Tongue (tissue), 2 donors: ENCODE measurements around the gene TEDC1. TPM values are rescaled to one million over a fixed set of nuclear protein-coding genes. Genes with fewer than 3 reads are reported as not detected.

Source experiments
- DNase-seq: peaks from one replicate; pipeline ENCODE4 v3.0.0-alpha.2; 2015
- total RNA-seq: library from RNA; depleted of rRNA; stranded (reverse); fragments of >200 nt; gene quantifications from one replicate; pipeline ENCODE4 v1.2.3, GENCODE V29; 2014

TEDC1 gene
- total RNA-seq, 1 donor from 2014 or later = 6.4 TPM

- DNase-seq = no peak
These were observed 33.0 kb upstream of the TEDC1 start for GRCh38 chr14:105458010-105458409.

GRCh38 chr14:105458571-105458970 is 32.5 kb upstream of the TEDC1 start:
- DNase-seq = no peak

DNA sequence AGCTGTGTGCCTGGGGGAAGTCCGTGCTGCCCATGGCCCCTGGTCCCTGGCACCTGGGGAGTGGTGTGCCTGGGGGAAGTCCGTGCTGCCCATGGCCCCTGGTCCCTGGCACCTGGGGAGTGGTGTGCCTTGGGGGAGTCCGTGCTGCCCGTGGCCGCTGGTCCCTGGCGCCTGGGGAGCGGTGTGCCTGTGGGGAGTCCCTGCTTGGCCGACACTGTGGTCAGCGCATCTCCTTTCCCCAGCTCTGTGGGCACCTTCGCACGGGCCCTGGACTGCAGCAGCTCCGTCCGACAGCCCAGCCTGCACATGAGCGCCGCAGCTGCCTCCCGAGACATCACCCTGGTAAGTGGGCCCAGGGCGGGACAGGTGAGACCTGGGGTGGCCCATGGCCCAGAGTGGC is 30.9 kb upstream of the TEDC1 start:
- DNase-seq = no peak

- no peak for DNase-seq
These were observed 30.4 kb upstream of the TEDC1 start for GRCh38 chr14:105460616-105461015.

DNA sequence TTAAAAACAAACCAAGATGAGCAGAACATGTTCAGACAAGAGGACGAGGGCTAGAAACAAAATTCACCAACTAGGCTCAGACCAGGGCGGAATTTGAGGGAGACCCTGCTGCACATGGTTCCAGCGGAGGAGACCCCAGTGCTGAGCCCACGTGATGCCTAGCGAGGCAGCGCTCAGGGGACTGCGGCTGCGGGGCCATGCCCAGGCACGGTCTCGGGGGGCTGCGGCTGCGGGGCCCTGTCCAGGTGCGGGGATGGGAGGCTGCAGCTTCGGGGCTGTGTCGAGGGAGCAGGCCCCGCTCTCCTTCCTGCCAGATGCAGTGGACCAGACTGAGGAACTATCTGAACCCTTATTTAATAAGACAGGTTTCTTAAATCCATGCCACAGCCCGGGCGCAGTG is 29.1 kb upstream of the TEDC1 start:
- DNase-seq = no peak

- DNase-seq = no peak
These were observed 26.5 kb upstream of the TEDC1 start for GRCh38 chr14:105464501-105464900.

DNA sequence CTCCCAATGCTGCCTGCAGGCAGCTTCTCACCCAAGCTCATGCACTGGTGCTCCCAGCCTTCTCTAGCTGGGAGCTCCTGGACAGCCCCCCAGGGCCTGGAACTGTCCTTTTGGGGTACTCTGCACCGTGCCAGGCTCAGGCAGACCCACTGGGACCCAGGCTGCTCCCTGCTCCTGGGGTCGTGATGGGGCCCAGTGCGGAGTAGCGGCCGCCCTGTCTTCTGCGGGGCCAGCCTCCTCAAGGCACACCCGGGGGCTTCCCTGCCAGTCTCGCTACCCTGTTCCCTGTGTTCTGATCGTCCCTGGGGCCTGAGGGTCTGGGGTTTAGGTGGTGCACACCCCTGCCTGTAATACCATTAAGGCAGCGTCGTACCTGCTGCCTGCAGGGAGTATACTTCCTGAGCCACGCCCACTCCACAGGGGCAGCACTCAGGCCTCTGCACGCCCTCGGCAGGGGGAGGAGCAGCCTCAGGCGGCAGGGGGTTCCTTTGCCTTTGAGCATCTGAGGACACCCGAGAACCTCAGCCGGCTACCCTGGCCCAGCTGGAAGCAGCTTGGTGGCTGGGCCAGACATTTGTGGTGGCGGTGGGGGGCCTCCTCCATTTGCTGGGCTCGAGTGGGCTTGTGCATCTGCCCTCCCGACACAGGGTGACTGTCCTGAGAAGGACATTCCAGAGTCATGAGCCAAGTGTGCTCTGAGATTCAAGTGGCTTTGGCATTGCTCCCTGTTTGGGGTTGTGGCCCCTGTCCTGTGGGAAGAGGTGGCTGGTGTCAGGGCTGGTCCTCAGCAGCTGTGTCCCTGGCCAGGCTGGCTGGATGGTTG is 25.6 kb upstream of the TEDC1 start:
- DNase-seq = peak; percentile 97

DNA sequence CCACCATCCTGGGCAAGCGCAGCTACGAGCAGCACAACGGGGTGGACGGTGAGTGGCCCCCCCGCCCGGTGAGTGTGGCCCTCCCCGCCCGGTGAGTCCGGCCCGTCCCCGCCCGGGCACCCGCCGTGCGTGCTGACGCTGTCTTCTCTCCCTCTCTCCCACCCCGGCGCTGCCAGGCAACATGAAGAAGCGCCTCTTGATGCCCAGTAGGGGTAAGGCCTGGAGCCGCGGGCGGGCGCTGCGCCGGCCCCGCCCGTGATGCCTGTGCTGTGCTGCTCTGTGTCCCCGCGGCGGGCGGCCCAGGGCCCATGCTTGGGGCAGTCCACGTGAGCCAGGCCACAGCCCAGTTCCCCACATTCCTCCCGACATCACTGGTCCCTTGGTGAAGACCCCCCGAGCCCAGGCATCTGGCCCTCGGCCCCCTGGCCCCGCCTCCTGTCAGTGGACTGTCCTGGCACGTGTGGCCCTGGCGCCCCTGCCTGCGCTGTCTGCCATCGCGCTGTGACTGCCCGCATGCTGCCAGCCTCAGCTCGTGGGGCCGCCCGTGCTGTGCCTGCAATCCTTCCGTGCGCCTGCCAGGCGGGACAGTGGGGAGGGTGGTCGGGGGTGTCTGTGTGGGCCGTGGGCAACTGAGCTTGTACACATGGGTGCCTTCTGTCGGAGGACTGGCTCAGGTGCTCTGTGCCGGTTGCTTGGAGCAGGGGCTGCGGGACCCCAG is 24.4 kb upstream of the TEDC1 start:
- peak; percentile 29 for DNase-seq

GRCh38 chr14:105467249-105467941 is 23.7 kb upstream of the TEDC1 start:
- DNase-seq = peak; percentile 11

GRCh38 chr14:105467942-105468471 is 23.0 kb upstream of the TEDC1 start:
- no peak for DNase-seq

- no peak for DNase-seq
These were observed 22.3 kb upstream of the TEDC1 start for GRCh38 chr14:105468621-105469241.

DNA sequence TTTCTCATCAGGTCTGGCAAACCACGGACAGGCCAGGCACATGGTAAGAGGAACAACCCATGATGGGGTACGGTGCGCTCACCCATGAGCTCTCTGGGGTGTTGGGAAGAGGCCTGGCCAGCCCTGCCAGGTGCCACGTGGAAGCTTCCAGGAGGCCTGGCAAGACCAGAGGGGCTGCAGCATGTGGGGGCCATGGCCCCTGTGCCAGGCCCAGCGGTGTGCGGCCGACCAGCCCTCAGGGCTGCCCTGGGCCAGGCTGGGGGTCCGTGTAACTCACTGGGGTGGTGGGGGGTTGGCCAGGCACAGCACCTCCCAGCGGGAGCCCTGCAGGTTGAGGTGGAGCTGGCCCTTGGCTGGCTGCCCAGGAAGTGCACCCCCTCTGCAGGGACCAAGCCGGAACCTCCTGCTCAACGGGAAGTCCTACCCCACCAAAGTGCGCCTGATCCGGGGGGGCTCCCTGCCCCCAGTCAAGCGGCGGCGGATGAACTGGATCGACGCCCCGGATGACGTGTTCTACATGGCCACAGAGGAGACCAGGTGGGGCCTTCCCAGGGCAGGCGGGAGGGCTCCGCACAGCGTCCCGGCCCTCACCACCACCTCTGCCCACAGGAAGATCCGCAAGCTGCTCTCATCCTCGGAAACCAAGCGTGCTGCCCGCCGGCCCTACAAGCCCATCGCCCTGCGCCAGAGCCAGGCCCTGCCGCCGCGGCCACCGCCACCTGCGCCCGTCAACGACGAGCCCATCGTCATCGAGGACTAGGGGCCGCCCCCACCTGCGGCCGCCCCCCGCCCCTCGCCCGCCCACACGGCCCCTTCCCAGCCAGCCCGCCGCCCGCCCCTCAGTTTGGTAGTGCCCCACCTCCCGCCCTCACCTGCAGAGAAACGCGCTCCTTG is 21.3 kb upstream of the TEDC1 start:
- no peak for DNase-seq

- no peak for DNase-seq
These were observed 20.4 kb upstream of the TEDC1 start for GRCh38 chr14:105470350-105471296.

GRCh38 chr14:105471297-105471821 is 19.7 kb upstream of the TEDC1 start:
- DNase-seq = no peak

DNA sequence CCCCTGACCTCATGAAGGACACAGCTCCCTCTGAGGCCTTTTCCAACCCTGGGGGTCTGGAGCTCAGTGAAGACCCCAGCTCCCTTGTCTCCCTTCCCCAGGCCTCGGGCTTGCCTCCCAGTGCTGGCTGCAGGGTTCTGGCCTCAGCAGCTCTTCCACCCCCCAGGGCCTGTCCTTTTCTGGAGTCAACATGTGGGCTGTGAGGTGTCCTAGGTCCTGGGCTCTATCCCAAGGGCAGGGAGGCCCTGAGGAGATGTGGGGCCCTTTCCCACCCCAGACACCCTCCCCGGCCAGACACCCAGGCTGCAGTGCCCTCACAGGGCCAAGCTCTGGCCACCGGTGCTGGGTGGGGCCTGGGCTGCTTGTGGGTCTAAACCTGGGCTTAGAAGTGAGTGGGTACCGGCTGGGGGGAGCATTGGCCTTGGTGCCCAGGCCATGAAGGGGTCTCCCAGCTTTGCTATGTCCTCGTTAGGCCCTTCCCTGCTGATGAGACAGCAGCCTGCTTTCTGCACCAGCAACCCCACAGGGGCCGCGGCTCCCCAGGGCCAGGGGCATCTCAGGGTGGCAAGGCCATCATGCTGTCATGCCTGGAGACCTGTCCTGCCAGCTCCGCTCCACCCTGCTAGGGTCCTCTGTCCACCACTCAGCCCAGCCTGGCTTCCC is 19.1 kb upstream of the TEDC1 start:
- DNase-seq = no peak

- DNase-seq = peak; percentile 75
These were observed 18.5 kb upstream of the TEDC1 start for GRCh38 chr14:105472486-105472991.

- peak; percentile 57 for DNase-seq
These were observed 17.9 kb upstream of the TEDC1 start for GRCh38 chr14:105473033-105473676.
